Measurements from ENCODE around the gene TMEM212. TPM values are rescaled to one million over a fixed set of nuclear protein-coding genes. Genes with fewer than 3 reads are reported as not detected.

The TMEM212 gene
- total and polyA plus RNA-seq, 2 of the 13 experiments (the other 11 are each of a cell fraction or from before 2014, with no cell fraction given): not detected

- TF ChIP-seq, protein P1, sequence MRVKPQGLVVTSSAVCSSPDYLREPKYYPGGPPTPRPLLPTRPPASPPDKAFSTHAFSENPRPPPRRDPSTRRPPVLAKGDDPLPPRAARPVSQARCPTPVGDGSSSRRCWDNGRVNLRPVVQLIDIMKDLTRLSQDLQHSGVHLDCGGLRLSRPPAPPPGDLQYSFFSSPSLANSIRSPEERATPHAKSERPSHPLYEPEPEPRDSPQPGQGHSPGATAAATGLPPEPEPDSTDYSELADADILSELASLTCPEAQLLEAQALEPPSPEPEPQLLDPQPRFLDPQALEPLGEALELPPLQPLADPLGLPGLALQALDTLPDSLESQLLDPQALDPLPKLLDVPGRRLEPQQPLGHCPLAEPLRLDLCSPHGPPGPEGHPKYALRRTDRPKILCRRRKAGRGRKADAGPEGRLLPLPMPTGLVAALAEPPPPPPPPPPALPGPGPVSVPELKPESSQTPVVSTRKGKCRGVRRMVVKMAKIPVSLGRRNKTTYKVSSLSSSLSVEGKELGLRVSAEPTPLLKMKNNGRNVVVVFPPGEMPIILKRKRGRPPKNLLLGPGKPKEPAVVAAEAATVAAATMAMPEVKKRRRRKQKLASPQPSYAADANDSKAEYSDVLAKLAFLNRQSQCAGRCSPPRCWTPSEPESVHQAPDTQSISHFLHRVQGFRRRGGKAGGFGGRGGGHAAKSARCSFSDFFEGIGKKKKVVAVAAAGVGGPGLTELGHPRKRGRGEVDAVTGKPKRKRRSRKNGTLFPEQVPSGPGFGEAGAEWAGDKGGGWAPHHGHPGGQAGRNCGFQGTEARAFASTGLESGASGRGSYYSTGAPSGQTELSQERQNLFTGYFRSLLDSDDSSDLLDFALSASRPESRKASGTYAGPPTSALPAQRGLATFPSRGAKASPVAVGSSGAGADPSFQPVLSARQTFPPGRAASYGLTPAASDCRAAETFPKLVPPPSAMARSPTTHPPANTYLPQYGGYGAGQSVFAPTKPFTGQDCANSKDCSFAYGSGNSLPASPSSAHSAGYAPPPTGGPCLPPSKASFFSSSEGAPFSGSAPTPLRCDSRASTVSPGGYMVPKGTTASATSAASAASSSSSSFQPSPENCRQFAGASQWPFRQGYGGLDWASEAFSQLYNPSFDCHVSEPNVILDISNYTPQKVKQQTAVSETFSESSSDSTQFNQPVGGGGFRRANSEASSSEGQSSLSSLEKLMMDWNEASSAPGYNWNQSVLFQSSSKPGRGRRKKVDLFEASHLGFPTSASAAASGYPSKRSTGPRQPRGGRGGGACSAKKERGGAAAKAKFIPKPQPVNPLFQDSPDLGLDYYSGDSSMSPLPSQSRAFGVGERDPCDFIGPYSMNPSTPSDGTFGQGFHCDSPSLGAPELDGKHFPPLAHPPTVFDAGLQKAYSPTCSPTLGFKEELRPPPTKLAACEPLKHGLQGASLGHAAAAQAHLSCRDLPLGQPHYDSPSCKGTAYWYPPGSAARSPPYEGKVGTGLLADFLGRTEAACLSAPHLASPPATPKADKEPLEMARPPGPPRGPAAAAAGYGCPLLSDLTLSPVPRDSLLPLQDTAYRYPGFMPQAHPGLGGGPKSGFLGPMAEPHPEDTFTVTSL (CRISPR knock-in tag; IDR thresholded peaks at IDR 0.05; ENCODE audit: borderline replicate concordance): peak; percentile 69; the same call in 1 of the 2 replicates
- TF ChIP-seq ERF (CRISPR knock-in tag; IDR thresholded peaks at IDR 0.05) (peak; percentile 37; the same call in 1 of the 2 replicates), FOSL1 (CRISPR knock-in tag; IDR thresholded peaks at IDR 0.05; ENCODE audit: borderline replicate concordance) (peak; percentile 22; the same call in 1 of the 2 replicates), GPN1 (CRISPR knock-in tag; IDR thresholded peaks at IDR 0.05; ENCODE audit: borderline replicate concordance) (no peak), HOMEZ (CRISPR knock-in tag; IDR thresholded peaks at IDR 0.05; ENCODE audit: low read depth) (0 out of 2 replicates have a peak, but pooled peaks have one; percentile 69), PPARG (CRISPR knock-in tag; conservative IDR thresholded peaks at IDR 0.05) (peak; percentile 39; the same call in 1 of the 2 replicates), SALL2 (CRISPR knock-in tag; IDR thresholded peaks at IDR 0.05) (no peak), ZNF644 (CRISPR knock-in tag; IDR thresholded peaks at IDR 0.05; ENCODE audit: low read depth) (peak; percentile 81), FOSL2 (CRISPR knock-in tag; IDR thresholded peaks at IDR 0.05) (peak; percentile 80), FOXA3 (CRISPR knock-in tag; IDR thresholded peaks at IDR 0.05) (peak; percentile 31; the same call in 1 of the 2 replicates), CREM (IDR thresholded peaks at IDR 0.05) (peak; percentile 37; the same call in 1 of the 2 replicates), CREM (CRISPR knock-in tag; IDR thresholded peaks at IDR 0.05) (no peak), TBX2 (CRISPR knock-in tag; IDR thresholded peaks at IDR 0.05; ENCODE audit: borderline replicate concordance) (peak; percentile 63), ETV5 (CRISPR knock-in tag; IDR thresholded peaks at IDR 0.05; ENCODE audit: borderline replicate concordance) (peak; percentile 11; the same call in 1 of the 2 replicates)
- TF ChIP-seq, protein P2, sequence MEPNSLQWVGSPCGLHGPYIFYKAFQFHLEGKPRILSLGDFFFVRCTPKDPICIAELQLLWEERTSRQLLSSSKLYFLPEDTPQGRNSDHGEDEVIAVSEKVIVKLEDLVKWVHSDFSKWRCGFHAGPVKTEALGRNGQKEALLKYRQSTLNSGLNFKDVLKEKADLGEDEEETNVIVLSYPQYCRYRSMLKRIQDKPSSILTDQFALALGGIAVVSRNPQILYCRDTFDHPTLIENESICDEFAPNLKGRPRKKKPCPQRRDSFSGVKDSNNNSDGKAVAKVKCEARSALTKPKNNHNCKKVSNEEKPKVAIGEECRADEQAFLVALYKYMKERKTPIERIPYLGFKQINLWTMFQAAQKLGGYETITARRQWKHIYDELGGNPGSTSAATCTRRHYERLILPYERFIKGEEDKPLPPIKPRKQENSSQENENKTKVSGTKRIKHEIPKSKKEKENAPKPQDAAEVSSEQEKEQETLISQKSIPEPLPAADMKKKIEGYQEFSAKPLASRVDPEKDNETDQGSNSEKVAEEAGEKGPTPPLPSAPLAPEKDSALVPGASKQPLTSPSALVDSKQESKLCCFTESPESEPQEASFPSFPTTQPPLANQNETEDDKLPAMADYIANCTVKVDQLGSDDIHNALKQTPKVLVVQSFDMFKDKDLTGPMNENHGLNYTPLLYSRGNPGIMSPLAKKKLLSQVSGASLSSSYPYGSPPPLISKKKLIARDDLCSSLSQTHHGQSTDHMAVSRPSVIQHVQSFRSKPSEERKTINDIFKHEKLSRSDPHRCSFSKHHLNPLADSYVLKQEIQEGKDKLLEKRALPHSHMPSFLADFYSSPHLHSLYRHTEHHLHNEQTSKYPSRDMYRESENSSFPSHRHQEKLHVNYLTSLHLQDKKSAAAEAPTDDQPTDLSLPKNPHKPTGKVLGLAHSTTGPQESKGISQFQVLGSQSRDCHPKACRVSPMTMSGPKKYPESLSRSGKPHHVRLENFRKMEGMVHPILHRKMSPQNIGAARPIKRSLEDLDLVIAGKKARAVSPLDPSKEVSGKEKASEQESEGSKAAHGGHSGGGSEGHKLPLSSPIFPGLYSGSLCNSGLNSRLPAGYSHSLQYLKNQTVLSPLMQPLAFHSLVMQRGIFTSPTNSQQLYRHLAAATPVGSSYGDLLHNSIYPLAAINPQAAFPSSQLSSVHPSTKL (CRISPR knock-in tag; IDR thresholded peaks at IDR 0.05): peak; percentile 72
These were observed 20.6 kb upstream of the TMEM212 start (continued) for GRCh38 chr3:171822431-171823106.

Measured in HepG2 (cell line).